Lower lobe of right lung (tissue), 2 donors: ENCODE measurements around the gene B3GALT4. TPM values are rescaled to one million over a fixed set of nuclear protein-coding genes. Genes with fewer than 3 reads are reported as not detected.
"Not testable (repeated sequence)": the region's sequence is repeated elsewhere in the genome, so short reads cannot be mapped to it uniquely, and the experiment has no call there.

Source experiments
- ATAC-seq, 2 donors: fragments of 200-7000 bp; cut with Tn5 transposase; one replicate each; pipeline ENCODE4 v1.9.1; 2020 to 2022; ENCODE audit warnings: mild to moderate bottlenecking in 2 of 2, moderate library complexity in 2 of 2
- DNase-seq: peaks from one replicate; pipeline ENCODE4 v3.0.0-alpha.2; 2020
- H3K27ac ChIP-seq: fragments of 200-600 bp; one replicate; pipeline ENCODE4 v1.8.0; 2022
- H3K27me3 ChIP-seq: fragments of 200-600 bp; one replicate; pipeline ENCODE4 v1.8.0; 2022; ENCODE audit warnings: low read depth
- H3K36me3 ChIP-seq: fragments of 200-600 bp; one replicate; pipeline ENCODE4 v1.8.0; 2022; ENCODE audit warnings: mild to moderate bottlenecking
- H3K4me1 ChIP-seq: fragments of 200-600 bp; one replicate; pipeline ENCODE4 v1.8.0; 2022
- H3K4me3 ChIP-seq: fragments of 200-600 bp; one replicate; pipeline ENCODE4 v1.8.0; 2022; ENCODE audit warnings: mild to moderate bottlenecking
- H3K9me3 ChIP-seq: fragments of 200-600 bp; one replicate; pipeline ENCODE4 v1.8.0; 2022
- CTCF ChIP-seq: fragments of 200-600 bp; IDR thresholded peaks from one replicate; pipeline ENCODE4 v1.8.0; 2022; ENCODE audit warnings: antibody characterized with exemption, mild to moderate bottlenecking
- intact Hi-C: fragments of 100-400 bp; cut with DNase I; formaldehyde crosslinking; loops from one replicate; pipeline ENCODE4 v1.11.0; 2022
- total RNA-seq: library from RNA; stranded (reverse); fragmentation: NEBNext Ultra II Directional; extraction: Animal tissue kit (Norgen Biotek cat#: 25700); gene quantifications from one replicate; pipeline ENCODE4 v1.2.1, GENCODE V29; 2021
- donor health status: DM: no; HTN: yes; CAD: no; lungs with severe emphysema.

Gene B3GALT4
- total RNA-seq, 1 donor from 2014 or later, result 19.6 TPM

- Histone ChIP-seq H3K4me1 (no peaks in the 10 kb centered on the region), H3K36me3 (peaks cover 84% of the 10 kb centered on the region), H3K9me3 (no peaks in the 10 kb centered on the region), H3K27me3 (no peaks in the 10 kb centered on the region), H3K27ac (no peak overlapping the region), H3K4me3 (no peak overlapping the region)
- TF ChIP-seq CTCF, result no peak
- intact Hi-C loops, result no loop called here
- no peak for DNase-seq
- no peak for ATAC-seq
Observed at GRCh38 chr6:33259032-33259431, 17.9 kb upstream of the B3GALT4 start.

- H3K4me1 ChIP-seq, DNase-seq, H3K27me3 ChIP-seq, H3K9me3 ChIP-seq, H3K27ac ChIP-seq, ATAC-seq, intact Hi-C loops, H3K4me3 ChIP-seq: not testable (repeated sequence)
- peaks cover 95% of the 10 kb centered on the region for H3K36me3 ChIP-seq
Observed at GRCh38 chr6:33262490-33262889, 14.4 kb upstream of the B3GALT4 start.

GRCh38 chr6:33264015-33264414, 12.9 kb upstream of the B3GALT4 start:
- Histone ChIP-seq H3K27me3 (no peaks in the 10 kb centered on the region), H3K27ac (no peak overlapping the region), H3K4me3 (no peak overlapping the region), H3K4me1 (no peaks in the 10 kb centered on the region), H3K9me3 (no peaks in the 10 kb centered on the region), H3K36me3 (peaks cover 96% of the 10 kb centered on the region)
- intact Hi-C loops, result no loop called here
- ATAC-seq, result peak in 1 of 2 donors; percentile 20
- no peak for TF ChIP-seq CTCF
- DNase-seq, result no peak

- peak overlapping the region; percentile 91 for H3K27ac ChIP-seq
- peaks cover 51% of the 10 kb centered on the region for H3K4me1 ChIP-seq
- intact Hi-C loops, result no loop called here
- H3K27me3 ChIP-seq, result no peaks in the 10 kb centered on the region
- ATAC-seq (peak; percentile 10 to 36), DNase-seq (no peak)
- TF ChIP-seq CTCF, result no peak
- peaks cover 70% of the 10 kb centered on the region for H3K36me3 ChIP-seq
- no peaks in the 10 kb centered on the region for H3K9me3 ChIP-seq
- peak overlapping the region; percentile 83 for H3K4me3 ChIP-seq
Observed at GRCh38 chr6:33271117-33271467, 5.8 kb upstream of the B3GALT4 start.

GRCh38 chr6:33271468-33272274, 5.3 kb upstream of the B3GALT4 start, which contains the start of the genes RPS18 and VPS52:
TSS of gene RPS18 (plus strand) at chr6:33272075. CDS start at chr6:33272120, 45 bp downstream.
TSS of gene VPS52 (minus strand) at chr6:33271876. CDS start at chr6:33271675, 201 bp downstream.
- Histone ChIP-seq H3K36me3 (peaks cover 69% of the 10 kb centered on the region), H3K4me3 (peak within 1 kb of the TSS; percentile 83), H3K9me3 (no peaks in the 10 kb centered on the region), H3K27ac (peak within 1 kb of the TSS; percentile 91), H3K27me3 (no peaks in the 10 kb centered on the region), H3K4me1 (peaks cover 57% of the 10 kb centered on the region)
- ATAC-seq (peak; percentile 96 to 97), DNase-seq (peak; percentile 94)
- intact Hi-C loops, result no loop called here
- no peak for TF ChIP-seq CTCF
